Retina (tissue), 1 donor: ENCODE results near the gene HRH2.
"Not testable (repeated sequence)": the region's sequence is repeated elsewhere in the genome, so short reads cannot be mapped to it uniquely, and the experiment has no call there.

Experiments
- DNase-seq: peaks from one replicate; pipeline ENCODE4 v3.0.0-alpha.2; 2016

Gene HRH2

GRCh38 chr5:175745210-175745609 lies 87.3 kb downstream of the HRH2 start:
- DNase-seq, result no peak

GRCh38 chr5:175746851-175747250 lies 89.0 kb downstream of the HRH2 start:
- DNase-seq, result peak; percentile 57

- no peak for DNase-seq
These were observed 89.7 kb downstream of the HRH2 start for GRCh38 chr5:175747539-175748060.

GRCh38 chr5:175748650-175749049 lies 90.8 kb downstream of the HRH2 start:
- DNase-seq, result no peak

- no peak for DNase-seq
These were observed 91.7 kb downstream of the HRH2 start for GRCh38 chr5:175749591-175749990.

- DNase-seq, result peak; percentile 93
These were observed 92.7 kb downstream of the HRH2 start for GRCh38 chr5:175750511-175750931.

- DNase-seq, result no peak
These were observed 93.5 kb downstream of the HRH2 start for GRCh38 chr5:175751369-175751768.

GRCh38 chr5:175752826-175753535 lies 95.1 kb downstream of the HRH2 start:
- DNase-seq, result no peak

GRCh38 chr5:175753536-175754402 lies 95.9 kb downstream of the HRH2 start:
- no peak for DNase-seq

GRCh38 chr5:175759991-175760390 lies 102.1 kb downstream of the HRH2 start:
- not testable (repeated sequence) for DNase-seq
